HL-60 (cell line): ENCODE data around the gene NEUROD2.

Experiments used
- DNase-seq, 2 experiments: peaks; one replicate each; pipeline ENCODE4 v3.0.0-alpha.2; 2010 to 2020; ENCODE audit warnings: low read depth in 1 of 2, low spot score in 1 of 2
- H3K27ac ChIP-seq: fragments of 250-450 bp; sonication (Bioruptor Pico); replicated peaks from 2 replicates; pipeline ENCODE4 v1.5.1; 2020; ENCODE audit warnings: mild to moderate bottlenecking, moderate library complexity
- H3K27me3 ChIP-seq: fragments of 250-450 bp; sonication (Bioruptor Pico); 2 replicates; pipeline ENCODE4 v1.5.1; 2021; ENCODE audit warnings: mild to moderate bottlenecking, moderate library complexity; ENCODE audit not compliant: insufficient read depth, poor library complexity, severe bottlenecking
- H3K4me3 ChIP-seq: replicated peaks from 2 replicates; pipeline ENCODE4 v1.5.1; 2011; ENCODE audit warnings: mild to moderate bottlenecking, control low read depth, low read length; ENCODE audit not compliant: insufficient read depth
- GABPA ChIP-seq: IDR thresholded peaks from 2 replicates; pipeline ENCODE4 v1.6.1; 2012; ENCODE audit warnings: low read depth
- POLR2AphosphoS5 ChIP-seq: IDR thresholded peaks from 2 replicates; pipeline ENCODE4 v1.6.1; 2012; ENCODE audit warnings: low read depth
- SPI1 ChIP-seq: IDR thresholded peaks from 2 replicates; pipeline ENCODE4 v1.6.1; 2012; ENCODE audit warnings: low read depth, mild to moderate bottlenecking, borderline replicate concordance
- TF ChIP-seq, protein P1 (sequence below): IDR thresholded peaks from 2 replicates; pipeline ENCODE4 v1.6.1; 2012; ENCODE audit warnings: low read depth; ENCODE audit not compliant: insufficient replicate concordance
- TF ChIP-seq, protein P2 (sequence below): IDR thresholded peaks from one replicate; pipeline ENCODE4 v1.5.1; 2011; ENCODE audit warnings: low read length, control low read depth, inconsistent platforms; ENCODE audit not compliant: insufficient read depth

NEUROD2 gene

DNA sequence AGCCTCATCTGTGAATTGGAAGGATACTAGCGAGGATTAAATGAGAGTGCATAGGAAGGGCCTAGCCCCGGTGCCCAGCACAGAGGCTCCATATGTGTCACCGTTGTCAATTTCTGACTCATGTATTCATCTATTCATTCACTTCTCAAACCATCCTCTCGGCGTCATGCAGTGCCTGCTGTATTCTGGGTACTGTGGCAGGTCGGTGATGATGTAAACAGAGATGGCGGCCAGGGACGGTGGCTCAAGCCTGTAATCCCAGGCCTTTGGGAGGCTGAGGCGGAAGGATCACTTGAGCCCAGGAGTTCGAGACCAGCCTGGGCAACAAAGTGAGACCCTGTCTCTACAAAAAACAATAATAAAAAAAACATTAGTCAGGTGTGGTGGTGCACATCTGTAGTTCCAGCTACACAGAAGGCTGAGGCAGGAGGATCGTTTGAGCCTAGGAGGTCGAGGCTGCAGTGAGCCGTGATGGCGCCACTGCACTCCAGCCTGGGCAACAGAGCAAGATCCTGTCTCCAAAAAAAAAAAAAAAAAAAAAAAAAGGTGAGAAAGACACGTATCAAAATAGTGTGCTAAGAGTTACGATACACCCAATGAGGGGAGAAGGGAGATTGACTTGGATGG lies 14.8 kb upstream of the NEUROD2 start:
- Histone ChIP-seq H3K4me3 (no peak overlapping the region), H3K27ac (no peak overlapping the region), H3K27me3 (peaks cover 7% of the 10 kb centered on the region)
- no peak for DNase-seq
- TF ChIP-seq, protein P1, sequence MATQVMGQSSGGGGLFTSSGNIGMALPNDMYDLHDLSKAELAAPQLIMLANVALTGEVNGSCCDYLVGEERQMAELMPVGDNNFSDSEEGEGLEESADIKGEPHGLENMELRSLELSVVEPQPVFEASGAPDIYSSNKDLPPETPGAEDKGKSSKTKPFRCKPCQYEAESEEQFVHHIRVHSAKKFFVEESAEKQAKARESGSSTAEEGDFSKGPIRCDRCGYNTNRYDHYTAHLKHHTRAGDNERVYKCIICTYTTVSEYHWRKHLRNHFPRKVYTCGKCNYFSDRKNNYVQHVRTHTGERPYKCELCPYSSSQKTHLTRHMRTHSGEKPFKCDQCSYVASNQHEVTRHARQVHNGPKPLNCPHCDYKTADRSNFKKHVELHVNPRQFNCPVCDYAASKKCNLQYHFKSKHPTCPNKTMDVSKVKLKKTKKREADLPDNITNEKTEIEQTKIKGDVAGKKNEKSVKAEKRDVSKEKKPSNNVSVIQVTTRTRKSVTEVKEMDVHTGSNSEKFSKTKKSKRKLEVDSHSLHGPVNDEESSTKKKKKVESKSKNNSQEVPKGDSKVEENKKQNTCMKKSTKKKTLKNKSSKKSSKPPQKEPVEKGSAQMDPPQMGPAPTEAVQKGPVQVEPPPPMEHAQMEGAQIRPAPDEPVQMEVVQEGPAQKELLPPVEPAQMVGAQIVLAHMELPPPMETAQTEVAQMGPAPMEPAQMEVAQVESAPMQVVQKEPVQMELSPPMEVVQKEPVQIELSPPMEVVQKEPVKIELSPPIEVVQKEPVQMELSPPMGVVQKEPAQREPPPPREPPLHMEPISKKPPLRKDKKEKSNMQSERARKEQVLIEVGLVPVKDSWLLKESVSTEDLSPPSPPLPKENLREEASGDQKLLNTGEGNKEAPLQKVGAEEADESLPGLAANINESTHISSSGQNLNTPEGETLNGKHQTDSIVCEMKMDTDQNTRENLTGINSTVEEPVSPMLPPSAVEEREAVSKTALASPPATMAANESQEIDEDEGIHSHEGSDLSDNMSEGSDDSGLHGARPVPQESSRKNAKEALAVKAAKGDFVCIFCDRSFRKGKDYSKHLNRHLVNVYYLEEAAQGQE = no peak
- TF ChIP-seq POLR2AphosphoS5 (no peak), GABPA (no peak), SPI1 (no peak)
- TF ChIP-seq, protein P2, sequence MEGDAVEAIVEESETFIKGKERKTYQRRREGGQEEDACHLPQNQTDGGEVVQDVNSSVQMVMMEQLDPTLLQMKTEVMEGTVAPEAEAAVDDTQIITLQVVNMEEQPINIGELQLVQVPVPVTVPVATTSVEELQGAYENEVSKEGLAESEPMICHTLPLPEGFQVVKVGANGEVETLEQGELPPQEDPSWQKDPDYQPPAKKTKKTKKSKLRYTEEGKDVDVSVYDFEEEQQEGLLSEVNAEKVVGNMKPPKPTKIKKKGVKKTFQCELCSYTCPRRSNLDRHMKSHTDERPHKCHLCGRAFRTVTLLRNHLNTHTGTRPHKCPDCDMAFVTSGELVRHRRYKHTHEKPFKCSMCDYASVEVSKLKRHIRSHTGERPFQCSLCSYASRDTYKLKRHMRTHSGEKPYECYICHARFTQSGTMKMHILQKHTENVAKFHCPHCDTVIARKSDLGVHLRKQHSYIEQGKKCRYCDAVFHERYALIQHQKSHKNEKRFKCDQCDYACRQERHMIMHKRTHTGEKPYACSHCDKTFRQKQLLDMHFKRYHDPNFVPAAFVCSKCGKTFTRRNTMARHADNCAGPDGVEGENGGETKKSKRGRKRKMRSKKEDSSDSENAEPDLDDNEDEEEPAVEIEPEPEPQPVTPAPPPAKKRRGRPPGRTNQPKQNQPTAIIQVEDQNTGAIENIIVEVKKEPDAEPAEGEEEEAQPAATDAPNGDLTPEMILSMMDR = no peak

DNA sequence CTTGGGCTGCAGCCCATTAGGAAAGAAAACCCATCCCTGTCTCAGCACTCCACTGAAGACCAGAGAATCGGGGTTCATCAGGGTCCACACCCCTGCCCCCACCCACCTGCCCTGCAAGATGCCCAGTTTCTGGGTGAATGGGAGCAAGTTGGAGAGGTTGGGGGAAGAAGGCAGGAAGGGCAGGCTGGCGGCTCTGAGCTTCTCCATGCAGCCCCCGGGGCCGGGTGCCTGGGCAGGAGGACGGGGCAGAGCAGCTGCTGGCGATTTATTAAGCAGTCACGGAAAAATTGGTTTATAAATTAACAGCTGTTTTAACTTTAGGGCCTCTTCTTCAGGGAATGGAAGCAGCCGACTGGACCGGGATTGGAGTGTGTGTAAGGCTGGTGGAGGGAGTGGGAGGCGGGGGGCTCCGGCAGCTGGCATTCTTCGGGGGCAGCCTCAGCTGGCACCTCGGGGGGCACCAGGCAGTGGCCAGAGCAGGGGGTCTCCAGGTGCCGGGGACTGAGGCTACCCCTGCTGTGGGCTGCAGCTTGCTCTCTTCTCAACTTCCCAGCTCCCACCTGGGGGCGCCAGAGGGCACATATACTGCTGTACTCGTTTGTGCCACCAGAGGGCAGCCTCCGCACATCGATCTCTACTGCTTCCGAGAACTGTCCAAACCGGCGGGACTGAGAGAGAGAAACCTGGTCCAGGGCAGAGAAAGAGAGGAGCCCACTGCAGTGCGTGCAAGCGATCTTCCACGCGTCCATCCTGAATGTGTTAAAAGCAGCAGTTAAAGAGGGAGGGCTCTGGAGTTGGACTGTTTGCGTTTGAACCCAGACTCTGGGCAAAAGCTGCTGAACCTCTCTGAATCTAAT lies 14.0 kb upstream of the NEUROD2 start:
- peak; percentile 66 to 88 for DNase-seq
- TF ChIP-seq POLR2AphosphoS5 (no peak), GABPA (no peak), SPI1 (no peak)
- TF ChIP-seq, protein P2 = peak; percentile 100
- TF ChIP-seq, protein P1 = peak; percentile 84
- Histone ChIP-seq H3K4me3 (no peak overlapping the region), H3K27me3 (peaks cover 6% of the 10 kb centered on the region), H3K27ac (no peak overlapping the region)

DNA sequence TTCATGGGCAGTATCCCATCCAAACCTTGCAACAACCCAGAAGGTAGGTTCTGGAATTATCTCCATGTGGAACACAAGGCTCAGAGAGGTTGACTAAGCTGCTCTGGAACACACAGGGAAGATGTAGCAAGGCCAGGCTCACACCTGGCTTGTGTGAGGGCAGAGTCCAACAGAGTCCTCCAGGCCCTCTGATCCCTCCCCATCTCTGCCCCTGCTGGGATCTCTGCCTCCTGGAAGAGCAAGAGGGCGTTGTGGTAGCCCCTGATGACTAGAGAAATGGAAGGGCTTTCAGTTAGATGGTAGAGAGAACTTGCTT lies 12.0 kb upstream of the NEUROD2 start:
- no peak for DNase-seq
- Histone ChIP-seq H3K27ac (no peak overlapping the region), H3K27me3 (no peaks in the 10 kb centered on the region), H3K4me3 (no peak overlapping the region)
- TF ChIP-seq POLR2AphosphoS5 (no peak), SPI1 (no peak), GABPA (no peak)
- TF ChIP-seq, protein P2 = no peak
